IMR-90 (cell line): ENCODE data around the gene HEBP1.

Experiments
- CEBPB ChIP-seq: IDR thresholded peaks from 2 replicates; pipeline ENCODE4 v1.6.1; 2012; ENCODE audit warnings: low read depth, low read length, improper control_type of control experiment
- CTCF ChIP-seq: conservative IDR thresholded peaks from 2 replicates; pipeline ENCODE4 v1.5.1; 2012; ENCODE audit warnings: mild to moderate bottlenecking, low read depth, low read length, improper control_type of control experiment
- MXI1 ChIP-seq: IDR thresholded peaks from 2 replicates; pipeline ENCODE4 v1.6.1; 2012; ENCODE audit warnings: low read depth, mild to moderate bottlenecking, low read length, moderate library complexity, borderline replicate concordance
- POLR2A ChIP-seq: IDR thresholded peaks from 2 replicates; pipeline ENCODE4 v1.6.1; 2012; ENCODE audit warnings: mild to moderate bottlenecking, low read depth, low read length

- TF ChIP-seq POLR2A, result no peak
- TF ChIP-seq CTCF, result no peak
- no peak for TF ChIP-seq MXI1
- no peak for TF ChIP-seq CEBPB
Observed at GRCh38 chr12:13038491-13039161, 38.6 kb upstream of the HEBP1 start.
